ENCODE results near the gene AFDN. TPM values are rescaled to one million over a fixed set of nuclear protein-coding genes. Genes with fewer than 3 reads are reported as not detected.

Gene AFDN
- total and polyA plus RNA-seq, 2 experiments from 2014 or later = 66.9 to 200 TPM

DNA sequence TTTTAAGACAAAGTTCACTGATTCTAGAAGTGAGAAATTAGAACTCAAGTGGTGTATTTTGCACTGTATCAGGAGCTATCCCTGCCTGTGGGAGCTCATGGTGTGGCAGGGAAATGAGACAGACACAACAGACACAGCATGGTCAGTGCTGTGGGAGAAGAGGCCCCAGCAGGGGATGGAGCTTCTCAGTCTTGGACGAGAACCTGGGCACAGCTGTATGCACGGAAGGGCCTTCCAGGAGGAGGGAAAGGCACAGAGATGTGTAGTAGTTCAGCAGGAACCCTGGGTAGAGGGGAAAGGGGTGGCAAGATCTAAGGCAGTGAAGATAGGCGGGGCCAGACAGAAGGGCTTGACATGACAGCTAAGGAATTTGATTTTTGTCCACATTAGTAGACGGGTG, 122.0 kb downstream of the AFDN start:
- no peaks in the 10 kb centered on the region for H3K27me3 ChIP-seq (ENCODE audit: insufficient read depth)
- H4K20me1 ChIP-seq (replicated peaks; ENCODE audit: insufficient read depth) = peaks cover 6% of the 10 kb centered on the region; the same call in 1 of the 2 replicates
- no peaks in the 10 kb centered on the region; the same call in 1 of the 2 replicates for H3K79me2 ChIP-seq (replicated peaks; ENCODE audit: insufficient read depth)
- no peak overlapping the region for H3K4me2 ChIP-seq
- H3K36me3 ChIP-seq (ENCODE audit: insufficient read depth) = peaks cover 65% of the 10 kb centered on the region
- DNase-seq (ENCODE audit: low spot score) = no peak
- no peaks in the 10 kb centered on the region; the same call in 2 of the 3 replicates for H3K9me3 Mint-ChIP-seq
- peaks cover 6% of the 10 kb centered on the region for H3K27me3 Mint-ChIP-seq (ENCODE audit: insufficient read depth, low read depth, poor library complexity)
- H3K4me3 Mint-ChIP-seq = no peak overlapping the region
- H2AFZ ChIP-seq = no peak overlapping the region
- ATAC-seq = no peak
- 0 out of 2 replicates have a peak overlapping the region, but pooled peaks have one; percentile 36 for H3K27ac ChIP-seq (ENCODE audit: low read depth)
- TF ChIP-seq NANOG (IDR thresholded peaks at IDR 0.05; ENCODE audit: borderline replicate concordance) (no peak), JUNB (IDR thresholded peaks at IDR 0.05; ENCODE audit: unreplicated experiment) (no peak), ZNF331 (CRISPR knock-in tag; IDR thresholded peaks at IDR 0.05; ENCODE audit: low read depth) (no peak), EZH2phosphoT487 (IDR thresholded peaks at IDR 0.05; ENCODE audit: unreplicated experiment) (no peak), EZH2 (IDR thresholded peaks at IDR 0.05; ENCODE audit: low read depth, unreplicated experiment) (no peak), POLR2AphosphoS5 (IDR thresholded peaks at IDR 0.05; ENCODE audit: low read depth) (no peak), CREB1 (CRISPR knock-in tag; IDR thresholded peaks at IDR 0.05; ENCODE audit: low read depth) (no peak), STAT1 (IDR thresholded peaks at IDR 0.05; ENCODE audit: unreplicated experiment) (no peak), ZNF114 (CRISPR knock-in tag; IDR thresholded peaks at IDR 0.05) (no peak)
- TF ChIP-seq, protein P1, sequence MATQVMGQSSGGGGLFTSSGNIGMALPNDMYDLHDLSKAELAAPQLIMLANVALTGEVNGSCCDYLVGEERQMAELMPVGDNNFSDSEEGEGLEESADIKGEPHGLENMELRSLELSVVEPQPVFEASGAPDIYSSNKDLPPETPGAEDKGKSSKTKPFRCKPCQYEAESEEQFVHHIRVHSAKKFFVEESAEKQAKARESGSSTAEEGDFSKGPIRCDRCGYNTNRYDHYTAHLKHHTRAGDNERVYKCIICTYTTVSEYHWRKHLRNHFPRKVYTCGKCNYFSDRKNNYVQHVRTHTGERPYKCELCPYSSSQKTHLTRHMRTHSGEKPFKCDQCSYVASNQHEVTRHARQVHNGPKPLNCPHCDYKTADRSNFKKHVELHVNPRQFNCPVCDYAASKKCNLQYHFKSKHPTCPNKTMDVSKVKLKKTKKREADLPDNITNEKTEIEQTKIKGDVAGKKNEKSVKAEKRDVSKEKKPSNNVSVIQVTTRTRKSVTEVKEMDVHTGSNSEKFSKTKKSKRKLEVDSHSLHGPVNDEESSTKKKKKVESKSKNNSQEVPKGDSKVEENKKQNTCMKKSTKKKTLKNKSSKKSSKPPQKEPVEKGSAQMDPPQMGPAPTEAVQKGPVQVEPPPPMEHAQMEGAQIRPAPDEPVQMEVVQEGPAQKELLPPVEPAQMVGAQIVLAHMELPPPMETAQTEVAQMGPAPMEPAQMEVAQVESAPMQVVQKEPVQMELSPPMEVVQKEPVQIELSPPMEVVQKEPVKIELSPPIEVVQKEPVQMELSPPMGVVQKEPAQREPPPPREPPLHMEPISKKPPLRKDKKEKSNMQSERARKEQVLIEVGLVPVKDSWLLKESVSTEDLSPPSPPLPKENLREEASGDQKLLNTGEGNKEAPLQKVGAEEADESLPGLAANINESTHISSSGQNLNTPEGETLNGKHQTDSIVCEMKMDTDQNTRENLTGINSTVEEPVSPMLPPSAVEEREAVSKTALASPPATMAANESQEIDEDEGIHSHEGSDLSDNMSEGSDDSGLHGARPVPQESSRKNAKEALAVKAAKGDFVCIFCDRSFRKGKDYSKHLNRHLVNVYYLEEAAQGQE (IDR thresholded peaks at IDR 0.05; ENCODE audit: unreplicated experiment) = no peak
- TF ChIP-seq, protein P2, sequence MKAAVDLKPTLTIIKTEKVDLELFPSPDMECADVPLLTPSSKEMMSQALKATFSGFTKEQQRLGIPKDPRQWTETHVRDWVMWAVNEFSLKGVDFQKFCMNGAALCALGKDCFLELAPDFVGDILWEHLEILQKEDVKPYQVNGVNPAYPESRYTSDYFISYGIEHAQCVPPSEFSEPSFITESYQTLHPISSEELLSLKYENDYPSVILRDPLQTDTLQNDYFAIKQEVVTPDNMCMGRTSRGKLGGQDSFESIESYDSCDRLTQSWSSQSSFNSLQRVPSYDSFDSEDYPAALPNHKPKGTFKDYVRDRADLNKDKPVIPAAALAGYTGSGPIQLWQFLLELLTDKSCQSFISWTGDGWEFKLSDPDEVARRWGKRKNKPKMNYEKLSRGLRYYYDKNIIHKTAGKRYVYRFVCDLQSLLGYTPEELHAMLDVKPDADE (IDR thresholded peaks at IDR 0.05) = no peak
- TF ChIP-seq, protein P3, sequence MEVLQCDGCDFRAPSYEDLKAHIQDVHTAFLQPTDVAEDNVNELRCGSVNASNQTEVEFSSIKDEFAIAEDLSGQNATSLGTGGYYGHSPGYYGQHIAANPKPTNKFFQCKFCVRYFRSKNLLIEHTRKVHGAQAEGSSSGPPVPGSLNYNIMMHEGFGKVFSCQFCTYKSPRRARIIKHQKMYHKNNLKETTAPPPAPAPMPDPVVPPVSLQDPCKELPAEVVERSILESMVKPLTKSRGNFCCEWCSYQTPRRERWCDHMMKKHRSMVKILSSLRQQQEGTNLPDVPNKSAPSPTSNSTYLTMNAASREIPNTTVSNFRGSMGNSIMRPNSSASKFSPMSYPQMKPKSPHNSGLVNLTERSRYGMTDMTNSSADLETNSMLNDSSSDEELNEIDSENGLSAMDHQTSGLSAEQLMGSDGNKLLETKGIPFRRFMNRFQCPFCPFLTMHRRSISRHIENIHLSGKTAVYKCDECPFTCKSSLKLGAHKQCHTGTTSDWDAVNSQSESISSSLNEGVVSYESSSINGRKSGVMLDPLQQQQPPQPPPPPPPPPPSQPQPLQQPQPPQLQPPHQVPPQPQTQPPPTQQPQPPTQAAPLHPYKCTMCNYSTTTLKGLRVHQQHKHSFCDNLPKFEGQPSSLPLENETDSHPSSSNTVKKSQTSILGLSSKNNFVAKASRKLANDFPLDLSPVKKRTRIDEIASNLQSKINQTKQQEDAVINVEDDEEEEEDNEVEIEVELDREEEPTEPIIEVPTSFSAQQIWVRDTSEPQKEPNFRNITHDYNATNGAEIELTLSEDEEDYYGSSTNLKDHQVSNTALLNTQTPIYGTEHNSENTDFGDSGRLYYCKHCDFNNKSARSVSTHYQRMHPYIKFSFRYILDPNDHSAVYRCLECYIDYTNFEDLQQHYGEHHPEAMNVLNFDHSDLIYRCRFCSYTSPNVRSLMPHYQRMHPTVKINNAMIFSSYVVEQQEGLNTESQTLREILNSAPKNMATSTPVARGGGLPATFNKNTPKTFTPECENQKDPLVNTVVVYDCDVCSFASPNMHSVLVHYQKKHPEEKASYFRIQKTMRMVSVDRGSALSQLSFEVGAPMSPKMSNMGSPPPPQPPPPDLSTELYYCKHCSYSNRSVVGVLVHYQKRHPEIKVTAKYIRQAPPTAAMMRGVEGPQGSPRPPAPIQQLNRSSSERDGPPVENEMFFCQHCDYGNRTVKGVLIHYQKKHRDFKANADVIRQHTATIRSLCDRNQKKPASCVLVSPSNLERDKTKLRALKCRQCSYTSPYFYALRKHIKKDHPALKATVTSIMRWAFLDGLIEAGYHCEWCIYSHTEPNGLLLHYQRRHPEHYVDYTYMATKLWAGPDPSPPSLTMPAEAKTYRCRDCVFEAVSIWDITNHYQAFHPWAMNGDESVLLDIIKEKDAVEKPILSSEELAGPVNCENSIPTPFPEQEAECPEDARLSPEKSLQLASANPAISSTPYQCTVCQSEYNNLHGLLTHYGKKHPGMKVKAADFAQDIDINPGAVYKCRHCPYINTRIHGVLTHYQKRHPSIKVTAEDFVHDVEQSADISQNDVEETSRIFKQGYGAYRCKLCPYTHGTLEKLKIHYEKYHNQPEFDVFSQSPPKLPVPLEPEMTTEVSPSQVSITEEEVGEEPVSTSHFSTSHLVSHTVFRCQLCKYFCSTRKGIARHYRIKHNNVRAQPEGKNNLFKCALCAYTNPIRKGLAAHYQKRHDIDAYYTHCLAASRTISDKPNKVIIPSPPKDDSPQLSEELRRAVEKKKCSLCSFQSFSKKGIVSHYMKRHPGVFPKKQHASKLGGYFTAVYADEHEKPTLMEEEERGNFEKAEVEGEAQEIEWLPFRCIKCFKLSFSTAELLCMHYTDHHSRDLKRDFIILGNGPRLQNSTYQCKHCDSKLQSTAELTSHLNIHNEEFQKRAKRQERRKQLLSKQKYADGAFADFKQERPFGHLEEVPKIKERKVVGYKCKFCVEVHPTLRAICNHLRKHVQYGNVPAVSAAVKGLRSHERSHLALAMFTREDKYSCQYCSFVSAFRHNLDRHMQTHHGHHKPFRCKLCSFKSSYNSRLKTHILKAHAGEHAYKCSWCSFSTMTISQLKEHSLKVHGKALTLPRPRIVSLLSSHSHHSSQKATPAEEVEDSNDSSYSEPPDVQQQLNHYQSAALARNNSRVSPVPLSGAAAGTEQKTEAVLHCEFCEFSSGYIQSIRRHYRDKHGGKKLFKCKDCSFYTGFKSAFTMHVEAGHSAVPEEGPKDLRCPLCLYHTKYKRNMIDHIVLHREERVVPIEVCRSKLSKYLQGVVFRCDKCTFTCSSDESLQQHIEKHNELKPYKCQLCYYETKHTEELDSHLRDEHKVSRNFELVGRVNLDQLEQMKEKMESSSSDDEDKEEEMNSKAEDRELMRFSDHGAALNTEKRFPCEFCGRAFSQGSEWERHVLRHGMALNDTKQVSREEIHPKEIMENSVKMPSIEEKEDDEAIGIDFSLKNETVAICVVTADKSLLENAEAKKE (CRISPR knock-in tag; IDR thresholded peaks at IDR 0.05) = no peak
- TF ChIP-seq, protein P4, sequence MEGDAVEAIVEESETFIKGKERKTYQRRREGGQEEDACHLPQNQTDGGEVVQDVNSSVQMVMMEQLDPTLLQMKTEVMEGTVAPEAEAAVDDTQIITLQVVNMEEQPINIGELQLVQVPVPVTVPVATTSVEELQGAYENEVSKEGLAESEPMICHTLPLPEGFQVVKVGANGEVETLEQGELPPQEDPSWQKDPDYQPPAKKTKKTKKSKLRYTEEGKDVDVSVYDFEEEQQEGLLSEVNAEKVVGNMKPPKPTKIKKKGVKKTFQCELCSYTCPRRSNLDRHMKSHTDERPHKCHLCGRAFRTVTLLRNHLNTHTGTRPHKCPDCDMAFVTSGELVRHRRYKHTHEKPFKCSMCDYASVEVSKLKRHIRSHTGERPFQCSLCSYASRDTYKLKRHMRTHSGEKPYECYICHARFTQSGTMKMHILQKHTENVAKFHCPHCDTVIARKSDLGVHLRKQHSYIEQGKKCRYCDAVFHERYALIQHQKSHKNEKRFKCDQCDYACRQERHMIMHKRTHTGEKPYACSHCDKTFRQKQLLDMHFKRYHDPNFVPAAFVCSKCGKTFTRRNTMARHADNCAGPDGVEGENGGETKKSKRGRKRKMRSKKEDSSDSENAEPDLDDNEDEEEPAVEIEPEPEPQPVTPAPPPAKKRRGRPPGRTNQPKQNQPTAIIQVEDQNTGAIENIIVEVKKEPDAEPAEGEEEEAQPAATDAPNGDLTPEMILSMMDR (conservative IDR thresholded peaks at IDR 0.05; ENCODE audit: low read depth in 2 of 2) = no peak
- no peak overlapping the region for H3K4me3 ChIP-seq
- H3K36me3 Mint-ChIP-seq (ENCODE audit: low read depth) = peaks cover 73% of the 10 kb centered on the region
- no peaks in the 10 kb centered on the region for H3F3A ChIP-seq (replicated peaks; ENCODE audit: low read depth)
- no peaks in the 10 kb centered on the region for H3K9me2 ChIP-seq (ENCODE audit: insufficient read depth)
- H3K4me1 ChIP-seq (ENCODE audit: insufficient read depth) = no peaks in the 10 kb centered on the region
- H3K4me1 Mint-ChIP-seq = no peaks in the 10 kb centered on the region
- no peak overlapping the region for H3K27ac Mint-ChIP-seq
